Astrocyte (in vitro differentiated cells and primary cell): ENCODE measurements around the gene CBX2. TPM values are rescaled to one million over a fixed set of nuclear protein-coding genes. Genes with fewer than 3 reads are reported as not detected.
A peak's percentile ranks its signal among the peaks of the same experiment; 100 is the strongest.

ENCODE experiments used
- DNase-seq: peaks from one replicate; pipeline ENCODE4 v3.0.0-alpha.2; 2010; ENCODE audit warnings: low read depth
- FAIRE-seq: peaks from 2 replicates; lab custom pipeline; 2011; peaks lifted over from hg19 to GRCh38; lab: Jason Lieb, UNC
- H2AFZ ChIP-seq: 2 replicates; pipeline ENCODE4 v1.6.0; 2012; ENCODE audit warnings: low read depth, low read length, inconsistent platforms
- H3K27ac ChIP-seq: 2 replicates; pipeline ENCODE4 v1.5.1; 2011; ENCODE audit warnings: low read depth, low read length, inconsistent platforms
- H3K27me3 ChIP-seq: 2 replicates; pipeline ENCODE4 v1.6.0; 2011; ENCODE audit warnings: low read length, inconsistent platforms; ENCODE audit not compliant: insufficient read depth
- H3K36me3 ChIP-seq: 2 replicates; pipeline ENCODE4 v1.5.1; 2011; ENCODE audit warnings: low read length, inconsistent platforms; ENCODE audit not compliant: insufficient read depth
- H3K4me1 ChIP-seq: 2 replicates; pipeline ENCODE4 v1.5.1; 2011; ENCODE audit warnings: low read length, inconsistent platforms; ENCODE audit not compliant: insufficient read depth
- H3K4me2 ChIP-seq: 2 replicates; pipeline ENCODE4 v1.6.0; 2012; ENCODE audit warnings: low read length, inconsistent platforms
- H3K4me3 ChIP-seq: 2 replicates; pipeline ENCODE4 v1.5.1; 2011; ENCODE audit warnings: low read depth, mild to moderate bottlenecking, low read length, inconsistent platforms; ENCODE audit not compliant: insufficient read depth
- H3K79me2 ChIP-seq: 2 replicates; pipeline ENCODE4 v1.6.0; 2012; ENCODE audit warnings: mild to moderate bottlenecking, low read length, inconsistent platforms; ENCODE audit not compliant: insufficient read depth
- H3K9ac ChIP-seq: 2 replicates; pipeline ENCODE4 v1.6.0; 2012; ENCODE audit warnings: mild to moderate bottlenecking, low read length, inconsistent platforms
- H3K9me3 ChIP-seq: 2 replicates; pipeline ENCODE4 v1.5.1; 2012; ENCODE audit warnings: low read depth, mild to moderate bottlenecking, low read length, inconsistent platforms; ENCODE audit not compliant: insufficient read depth
- H4K20me1 ChIP-seq: 2 replicates; pipeline ENCODE4 v1.6.0; 2012; ENCODE audit warnings: low read length, inconsistent platforms; ENCODE audit not compliant: insufficient read depth
- H3K27ac Mint-ChIP-seq: one replicate; pipeline ENCODE4 v1.8.0; 2021; ENCODE audit warnings: mild to moderate bottlenecking, mixed read lengths; ENCODE audit not compliant: unreplicated experiment
- H3K27me3 Mint-ChIP-seq: one replicate; pipeline ENCODE4 v1.8.0; 2021; ENCODE audit warnings: low read depth, mixed read lengths; ENCODE audit not compliant: unreplicated experiment
- H3K36me3 Mint-ChIP-seq: one replicate; pipeline ENCODE4 v1.8.0; 2021; ENCODE audit warnings: low read depth, mixed read lengths; ENCODE audit not compliant: unreplicated experiment
- H3K4me1 Mint-ChIP-seq: one replicate; pipeline ENCODE4 v1.8.0; 2021; ENCODE audit warnings: low read depth, mixed read lengths; ENCODE audit not compliant: unreplicated experiment
- H3K4me3 Mint-ChIP-seq: one replicate; pipeline ENCODE4 v1.8.0; 2021; ENCODE audit warnings: mild to moderate bottlenecking, moderate library complexity, mixed read lengths; ENCODE audit not compliant: unreplicated experiment
- H3K9me3 Mint-ChIP-seq: one replicate; pipeline ENCODE4 v1.8.0; 2021; ENCODE audit warnings: mild to moderate bottlenecking, mixed read lengths; ENCODE audit not compliant: unreplicated experiment
- CTCF ChIP-seq: IDR thresholded peaks from 2 replicates; pipeline ENCODE4 v1.5.1; 2011; ENCODE audit warnings: low read depth, mild to moderate bottlenecking, inconsistent platforms, low read length, moderate library complexity; ENCODE audit not compliant: insufficient read depth
- EZH2 ChIP-seq: IDR thresholded peaks from 2 replicates; pipeline ENCODE4 v1.6.1; 2012; ENCODE audit warnings: mild to moderate bottlenecking, low read length, inconsistent platforms; ENCODE audit not compliant: insufficient read depth
- total RNA-seq: library from RNA; stranded (reverse); gene quantifications from 2 replicates; pipeline ENCODE4 v1.2.1, GENCODE V29; 2021

CBX2 gene
- total RNA-seq, 1 donor from 2014 or later, result 6.7 TPM

GRCh38 chr17:79777120-79777893 lies 641 bp upstream of the CBX2 start:
- H3K4me1 ChIP-seq, result peaks cover 12% of the 10 kb centered on the region
- peaks cover 4% of the 10 kb centered on the region for H3K4me1 Mint-ChIP-seq
- H3K79me2 ChIP-seq, result no peaks in the 10 kb centered on the region
- H2AFZ ChIP-seq, result peak overlapping the region; percentile 41
- H3K27ac Mint-ChIP-seq, result no peak overlapping the region
- no peaks in the 10 kb centered on the region for H3K9me3 ChIP-seq
- peak overlapping the region; percentile 81 for H3K4me3 Mint-ChIP-seq
- FAIRE-seq, result no peak
- peaks cover 13% of the 10 kb centered on the region for H4K20me1 ChIP-seq
- no peaks in the 10 kb centered on the region for H3K36me3 ChIP-seq
- peaks cover 12% of the 10 kb centered on the region for H3K36me3 Mint-ChIP-seq
- TF ChIP-seq CTCF (no peak), EZH2 (no peak)
- no peak overlapping the region for H3K27ac ChIP-seq
- no peaks in the 10 kb centered on the region for H3K9me3 Mint-ChIP-seq
- peak; percentile 20 for DNase-seq
- H3K4me3 ChIP-seq, result peak overlapping the region; percentile 41
- H3K9ac ChIP-seq, result peak overlapping the region; percentile 53
- H3K27me3 Mint-ChIP-seq, result peaks cover 64% of the 10 kb centered on the region
- peaks cover 39% of the 10 kb centered on the region for H3K27me3 ChIP-seq
- peak overlapping the region; percentile 83 for H3K4me2 ChIP-seq

- peak overlapping the region; percentile 46 for H3K9ac ChIP-seq
- peaks cover 13% of the 10 kb centered on the region for H4K20me1 ChIP-seq
- H3K27me3 Mint-ChIP-seq, result peaks cover 58% of the 10 kb centered on the region
- no peaks in the 10 kb centered on the region for H3K9me3 Mint-ChIP-seq
- H3K27ac Mint-ChIP-seq, result no peak overlapping the region
- TF ChIP-seq EZH2 (peak; percentile 59), CTCF (no peak)
- no peak for DNase-seq
- H3K4me3 Mint-ChIP-seq, result peak overlapping the region; percentile 87
- H3K27ac ChIP-seq, result no peak overlapping the region
- no peaks in the 10 kb centered on the region for H3K79me2 ChIP-seq
- H3K4me3 ChIP-seq, result peak overlapping the region; percentile 51
- peaks cover 19% of the 10 kb centered on the region for H3K36me3 Mint-ChIP-seq
- H3K4me1 Mint-ChIP-seq, result peaks cover 4% of the 10 kb centered on the region
- H3K36me3 ChIP-seq, result peaks cover 3% of the 10 kb centered on the region
- peak overlapping the region; percentile 41 for H2AFZ ChIP-seq
- FAIRE-seq, result no peak
- H3K27me3 ChIP-seq, result peaks cover 35% of the 10 kb centered on the region
- H3K4me1 ChIP-seq, result peaks cover 12% of the 10 kb centered on the region
- H3K9me3 ChIP-seq, result no peaks in the 10 kb centered on the region
- peak overlapping the region; percentile 90 for H3K4me2 ChIP-seq
Observed at GRCh38 chr17:79778504-79779083, 646 bp downstream of the CBX2 start.
